HG03135 (cell line): Measurements from ENCODE around the gene CCDC3.
"Not testable (repeated sequence)": the region's sequence is repeated elsewhere in the genome, so short reads cannot be mapped to it uniquely, and the experiment has no call there.

Source experiments
- ATAC-seq: cut with Tn5 transposase; IDR thresholded peaks from one replicate; pipeline ENCODE4 v1.9.1; 2021; ENCODE audit warnings: mild to moderate bottlenecking, moderate library complexity; ENCODE audit not compliant: unreplicated experiment

The CCDC3 gene

DNA sequence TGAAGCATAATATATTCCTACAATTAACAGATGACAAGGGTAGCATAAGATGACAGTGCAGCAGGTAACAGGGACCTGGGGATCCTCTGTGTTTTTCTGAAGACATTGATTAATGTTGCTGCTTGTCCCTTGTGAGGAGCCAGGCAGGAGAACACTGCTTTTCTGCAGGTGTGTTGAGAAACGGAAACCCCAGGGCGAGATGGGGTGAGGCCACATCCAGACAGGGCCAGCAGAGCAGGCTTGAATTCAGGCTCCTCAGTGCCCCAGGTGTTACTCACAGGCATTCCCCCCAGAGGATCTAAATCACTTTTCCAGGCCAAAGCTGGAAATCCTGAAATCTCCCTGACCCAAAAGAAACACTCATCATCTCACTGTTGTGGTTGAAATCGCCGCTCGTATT is 105.3 kb downstream of the CCDC3 start:
- no peak for ATAC-seq

DNA sequence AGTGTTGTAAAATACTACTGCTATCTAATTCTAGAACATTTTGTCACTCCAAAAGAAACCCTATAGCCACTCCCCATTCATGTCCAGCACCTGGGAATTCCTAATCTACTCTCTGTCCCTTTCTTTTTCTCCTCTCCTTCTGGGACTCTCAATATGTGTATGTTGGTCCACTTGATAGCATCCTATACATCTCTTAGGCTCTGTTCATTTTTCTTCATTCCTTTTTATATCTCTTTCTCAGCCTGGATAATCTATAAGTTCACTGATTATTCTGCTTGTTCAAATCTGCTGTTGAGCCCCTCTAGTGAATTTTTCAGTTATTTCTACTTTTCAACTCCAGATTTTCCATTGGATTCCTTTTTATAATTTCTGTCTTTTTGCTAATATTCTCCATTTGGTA is 108.6 kb downstream of the CCDC3 start:
- no peak for ATAC-seq

DNA sequence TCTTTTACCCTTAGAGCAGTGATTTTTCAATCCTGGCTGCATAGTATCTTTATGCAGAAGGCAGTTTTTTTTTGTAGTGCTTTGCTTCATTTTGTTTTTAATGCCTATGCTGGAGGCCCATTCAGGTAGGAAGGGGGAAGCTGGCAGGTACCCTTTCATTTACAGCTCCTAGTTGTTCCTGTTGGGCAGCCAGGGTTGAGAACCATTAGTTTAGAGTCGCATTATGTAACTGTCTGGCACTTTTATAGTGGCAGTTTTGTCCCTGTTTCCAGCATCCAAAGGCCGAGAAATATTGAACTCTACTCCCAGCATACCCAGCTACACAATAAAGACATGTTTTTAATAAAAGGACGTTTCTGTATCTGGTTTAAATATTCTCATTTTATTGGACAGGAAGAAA is 110.6 kb downstream of the CCDC3 start:
- ATAC-seq, result no peak

DNA sequence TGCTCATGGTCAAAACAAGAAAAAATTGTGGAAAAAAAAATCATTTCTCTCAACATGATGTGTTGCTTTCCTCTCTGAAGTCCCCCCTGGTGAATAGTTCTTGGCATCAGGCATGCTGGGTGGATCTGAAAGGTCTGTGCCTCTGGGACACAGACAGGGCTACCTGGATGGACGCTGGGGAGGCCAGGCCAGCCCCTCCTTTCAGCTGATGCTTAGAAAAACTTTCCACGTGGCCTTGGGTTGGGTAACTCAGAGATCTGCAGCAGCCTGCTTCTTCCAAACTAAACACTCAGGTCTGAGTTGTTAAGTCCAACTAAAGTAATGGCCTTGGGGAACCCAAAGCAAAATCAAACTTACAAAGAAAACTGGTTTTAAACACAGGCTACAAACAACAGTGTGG is 113.0 kb downstream of the CCDC3 start:
- ATAC-seq, result no peak

DNA sequence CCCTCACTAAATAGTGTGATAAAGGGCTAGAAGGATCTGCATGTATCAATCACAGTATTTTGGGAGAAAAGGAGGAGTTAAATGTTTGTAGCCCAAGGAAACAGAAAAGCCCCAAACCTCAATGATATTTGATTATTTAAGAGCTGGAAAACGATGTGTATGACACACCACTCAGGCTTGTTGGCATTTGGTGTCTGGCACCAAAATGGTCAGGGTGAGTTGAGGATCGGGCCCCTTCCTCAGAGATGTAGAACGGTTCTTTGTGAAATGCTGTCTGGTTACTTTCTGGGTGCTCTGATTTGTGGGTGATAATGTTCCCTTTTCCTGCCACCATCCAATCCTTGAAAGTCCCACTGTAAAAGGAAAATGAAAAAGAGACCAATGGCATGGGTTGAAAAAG is 113.7 kb downstream of the CCDC3 start:
- ATAC-seq, result no peak

DNA sequence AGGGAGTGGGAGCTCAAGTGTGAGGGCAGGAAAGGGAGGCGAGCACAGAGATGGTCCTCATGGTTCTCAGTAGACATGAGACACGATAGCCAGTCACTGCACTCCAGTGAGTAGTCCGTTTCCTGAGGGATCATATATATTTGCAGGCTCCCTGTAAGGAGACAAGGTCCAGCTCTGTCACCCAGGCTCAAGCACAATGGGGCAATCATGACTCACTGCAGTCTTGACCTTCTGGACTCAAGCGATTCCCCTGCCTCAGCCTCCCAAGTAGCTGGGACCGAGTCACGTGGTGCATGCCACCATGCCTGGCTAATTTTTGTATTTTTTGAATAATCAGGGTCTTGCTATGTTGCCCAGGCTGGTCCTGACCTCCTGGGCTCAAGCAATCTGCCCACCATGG is 116.7 kb downstream of the CCDC3 start:
- no peak for ATAC-seq

DNA sequence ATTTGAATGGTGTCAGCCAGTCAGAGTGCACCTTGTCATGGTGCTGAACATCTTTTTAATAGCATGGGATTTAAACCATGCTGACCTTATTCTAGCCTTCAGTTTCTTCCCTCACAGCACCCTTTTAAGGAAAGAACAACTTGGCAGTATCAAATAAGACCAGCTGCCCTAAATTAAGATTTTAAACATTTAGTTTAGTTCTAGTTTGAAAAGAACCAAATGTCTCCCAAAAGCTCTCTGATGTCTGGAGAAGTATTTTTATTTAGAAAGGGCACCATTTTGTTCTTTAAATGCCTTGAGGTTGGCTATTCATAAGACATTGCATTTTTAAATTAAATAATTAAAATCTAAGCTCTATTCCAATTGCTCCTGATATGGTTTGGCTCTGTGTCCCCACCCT is 121.1 kb downstream of the CCDC3 start:
- no peak for ATAC-seq

DNA sequence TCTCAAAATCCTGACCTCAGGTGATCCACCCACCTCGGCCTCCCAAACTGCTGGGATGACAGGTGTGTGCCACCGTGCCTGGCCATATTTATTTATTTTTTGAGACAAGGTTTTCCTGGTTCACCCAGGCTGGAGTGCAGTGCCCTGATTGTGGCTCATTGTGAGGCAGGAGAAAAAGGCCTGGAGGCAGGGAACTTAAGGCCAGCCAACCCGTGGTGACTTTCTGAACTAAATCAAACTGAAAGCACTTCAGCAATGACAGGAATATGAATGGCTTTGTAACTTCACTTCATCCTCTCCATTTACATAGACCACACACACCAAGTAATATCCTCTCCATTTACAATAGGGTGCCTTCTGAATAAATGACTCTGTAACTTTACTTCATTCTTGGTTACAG is 124.4 kb downstream of the CCDC3 start:
- no peak for ATAC-seq

DNA sequence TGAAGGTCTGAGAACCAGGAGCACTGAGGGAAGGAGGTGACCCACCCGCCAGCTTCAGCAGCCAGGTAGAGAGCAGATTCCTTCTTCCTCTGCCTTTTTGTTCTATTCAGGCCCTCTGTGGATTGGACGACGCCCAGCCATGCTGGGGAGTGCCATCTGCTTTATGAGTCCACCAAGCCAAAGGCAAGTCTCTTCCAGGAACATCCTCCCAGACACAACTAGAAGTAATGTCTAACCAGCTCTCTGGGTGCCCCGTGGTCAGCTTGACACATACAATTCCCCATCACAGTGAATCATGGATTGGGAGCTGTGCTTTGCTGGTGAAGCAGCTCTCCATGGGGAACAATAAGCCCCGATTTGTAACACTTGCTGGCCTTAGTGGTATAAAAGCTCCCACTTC is 125.2 kb downstream of the CCDC3 start:
- no peak for ATAC-seq

DNA sequence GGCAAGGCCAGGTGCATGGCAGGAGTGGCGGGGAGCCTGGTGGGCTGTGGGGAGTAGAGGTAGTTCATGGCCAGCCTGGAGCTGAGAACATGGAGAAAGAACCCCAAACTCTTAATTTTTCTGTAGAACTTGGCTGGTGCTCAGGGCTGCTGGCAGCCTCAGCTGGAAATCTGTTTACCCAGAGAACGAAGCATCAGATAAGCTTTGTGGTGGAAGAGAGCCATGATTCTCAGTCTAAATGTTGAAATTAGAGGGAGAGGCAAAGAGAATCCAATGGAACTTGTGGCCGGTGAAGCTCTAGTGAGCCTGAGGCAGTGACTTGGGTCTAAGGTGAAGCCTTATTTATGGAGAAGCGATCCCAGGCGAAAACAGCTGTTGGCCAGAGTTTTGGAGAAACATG is 126.4 kb downstream of the CCDC3 start:
- no peak for ATAC-seq

DNA sequence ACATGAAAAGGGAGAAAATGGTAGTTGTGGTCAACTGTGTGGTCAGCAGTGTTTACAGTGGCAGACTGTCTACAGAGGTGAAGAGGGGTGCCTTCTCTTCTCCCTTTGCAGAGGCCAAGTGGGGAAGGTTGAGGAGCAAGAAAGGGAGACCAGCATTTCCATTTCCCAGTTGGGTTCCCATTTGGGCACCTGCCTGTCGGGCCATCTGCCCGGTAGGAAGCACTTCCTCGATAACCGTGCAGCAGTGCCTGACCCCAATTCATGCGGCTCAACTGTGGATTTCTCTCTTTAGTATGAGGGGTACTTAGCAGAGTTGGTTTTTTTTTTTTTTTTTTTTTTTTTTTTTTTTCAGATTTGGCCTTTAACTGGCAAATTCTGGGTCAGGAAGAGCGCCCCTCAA is 127.0 kb downstream of the CCDC3 start:
- ATAC-seq, result no peak

DNA sequence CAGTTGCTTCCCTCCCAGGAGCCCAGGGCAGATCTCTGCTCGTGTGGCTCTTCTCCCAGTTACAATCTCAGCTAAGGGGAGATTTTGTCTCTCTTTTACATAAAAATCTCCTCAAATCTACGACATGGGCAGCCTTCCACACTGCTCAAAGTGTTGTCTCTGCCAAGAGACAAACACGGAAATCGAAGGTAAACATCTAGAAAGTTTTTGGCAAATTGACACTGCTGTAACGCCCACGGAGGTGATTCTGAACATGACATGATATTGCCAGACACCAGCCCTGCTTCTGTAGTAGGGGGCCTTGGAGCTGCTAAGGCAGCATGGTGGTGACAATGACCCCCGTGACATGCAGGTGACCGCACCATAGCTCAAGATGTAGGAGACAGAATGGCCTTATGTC is 128.3 kb downstream of the CCDC3 start:
- no peak for ATAC-seq

DNA sequence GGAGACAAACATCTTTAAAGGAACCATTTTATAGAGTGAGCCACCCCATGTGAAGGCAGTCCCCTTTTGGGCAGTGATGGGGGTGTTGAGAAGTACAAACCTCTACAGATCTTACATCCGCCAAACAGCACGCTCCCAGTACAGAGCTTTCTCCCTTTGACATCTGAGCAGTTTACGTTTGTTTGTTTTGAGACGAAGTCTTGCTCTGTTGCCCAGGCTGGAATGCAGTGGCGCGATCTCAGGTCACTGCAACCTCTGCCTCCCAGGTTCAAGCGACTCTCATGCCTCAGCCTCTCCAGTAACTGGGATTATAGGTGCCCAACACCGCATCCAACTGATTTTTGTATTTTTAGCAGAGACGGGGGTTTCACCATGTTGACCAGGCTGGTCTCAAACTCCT is 128.9 kb downstream of the CCDC3 start:
- ATAC-seq, result no peak

DNA sequence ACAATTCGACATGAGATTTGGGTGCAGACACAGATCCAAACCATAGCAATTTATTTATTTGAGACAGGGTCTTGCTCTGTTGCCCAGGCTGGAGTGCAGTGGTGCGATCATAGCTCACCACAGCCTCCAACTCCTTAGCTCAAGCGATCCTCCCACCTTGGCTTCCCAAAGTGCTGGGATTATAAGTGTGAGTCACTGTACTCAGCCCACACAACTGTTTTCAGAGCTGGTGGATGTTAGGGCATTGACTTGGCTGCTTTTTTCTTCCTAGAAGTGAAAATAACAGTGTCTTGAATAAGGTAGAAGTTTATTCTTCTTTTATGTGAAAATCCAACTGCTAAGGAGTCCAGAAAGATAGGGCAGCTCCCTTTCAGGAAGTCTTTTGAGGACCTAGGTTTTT is 132.1 kb downstream of the CCDC3 start:
- ATAC-seq, result no peak

DNA sequence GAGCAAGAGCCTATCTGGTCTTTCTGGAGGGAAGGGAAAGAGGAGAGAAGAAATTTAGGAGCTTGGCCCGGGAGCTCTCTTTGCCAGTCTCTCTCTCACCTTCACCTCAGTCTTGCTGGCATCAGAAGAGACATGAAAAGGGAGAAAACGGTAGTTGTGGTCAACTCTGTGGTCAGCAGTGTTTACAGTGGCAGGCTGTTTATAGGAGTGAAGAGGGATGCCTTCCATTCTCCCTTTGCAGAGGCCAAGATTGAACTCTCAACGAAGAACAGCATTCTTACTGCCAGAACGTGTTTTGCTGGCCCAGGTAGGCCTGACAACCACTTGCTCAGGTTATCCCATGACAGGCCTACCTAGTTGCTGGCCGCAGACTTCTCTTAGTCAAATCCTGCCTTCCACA is 133.3 kb downstream of the CCDC3 start:
- ATAC-seq, result no peak

DNA sequence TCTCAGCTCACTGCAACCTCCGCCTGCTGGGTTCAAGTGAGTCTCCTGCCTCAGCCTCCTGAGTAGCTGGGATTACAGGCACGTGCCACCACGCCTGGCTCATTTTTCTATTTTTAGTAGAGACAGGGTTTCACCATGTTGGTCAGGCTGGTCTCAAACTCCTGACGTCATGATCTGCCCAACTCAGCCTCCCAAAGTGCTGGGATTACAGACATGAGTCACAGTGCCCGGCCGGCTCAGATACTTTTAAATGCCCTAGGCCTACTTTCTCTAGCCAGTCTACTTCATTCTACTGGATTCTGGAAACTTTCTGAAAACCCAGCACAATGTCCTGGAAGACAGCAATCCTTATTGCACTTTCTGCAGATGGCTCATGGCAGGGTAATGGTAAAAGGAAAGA is 136.0 kb downstream of the CCDC3 start:
- not testable (repeated sequence) for ATAC-seq

DNA sequence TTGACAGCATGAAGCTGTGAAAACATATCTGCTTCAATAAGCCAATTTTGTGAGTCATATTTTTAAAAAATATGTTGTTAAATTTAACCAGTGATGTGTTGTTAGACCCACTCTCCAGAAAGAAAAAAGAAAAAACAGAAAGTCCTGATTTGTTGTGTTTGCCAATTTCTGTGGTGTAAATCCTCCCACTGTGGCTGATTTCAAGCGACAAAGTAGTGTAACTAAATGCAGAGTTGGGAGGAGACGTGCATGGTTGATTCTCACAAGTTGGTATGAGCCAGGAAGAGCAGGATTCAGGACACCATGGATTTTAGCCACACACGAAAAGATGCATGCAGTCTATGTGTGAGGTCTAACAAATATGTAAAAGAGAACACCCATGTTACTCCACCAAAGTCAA is 139.1 kb downstream of the CCDC3 start:
- no peak for ATAC-seq

DNA sequence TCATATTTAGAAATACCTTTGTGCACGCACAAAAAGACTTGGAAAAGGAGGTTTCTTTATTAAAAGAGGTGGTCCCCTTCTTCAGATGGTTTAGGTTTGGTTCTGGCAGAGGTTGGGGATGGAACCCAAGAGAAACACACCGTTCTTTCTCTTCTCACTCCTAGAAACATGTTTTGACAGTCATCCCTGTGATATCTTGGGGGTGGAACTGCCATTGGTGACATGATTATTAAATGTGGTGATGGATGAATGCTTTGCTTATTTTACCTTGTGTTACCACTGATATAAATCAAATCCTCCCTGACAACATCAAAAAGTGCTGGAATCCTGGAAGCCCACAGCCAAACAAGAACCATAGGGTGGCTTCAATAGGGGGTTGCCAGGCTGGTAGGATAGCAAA is 146.5 kb downstream of the CCDC3 start:
- ATAC-seq, result no peak

DNA sequence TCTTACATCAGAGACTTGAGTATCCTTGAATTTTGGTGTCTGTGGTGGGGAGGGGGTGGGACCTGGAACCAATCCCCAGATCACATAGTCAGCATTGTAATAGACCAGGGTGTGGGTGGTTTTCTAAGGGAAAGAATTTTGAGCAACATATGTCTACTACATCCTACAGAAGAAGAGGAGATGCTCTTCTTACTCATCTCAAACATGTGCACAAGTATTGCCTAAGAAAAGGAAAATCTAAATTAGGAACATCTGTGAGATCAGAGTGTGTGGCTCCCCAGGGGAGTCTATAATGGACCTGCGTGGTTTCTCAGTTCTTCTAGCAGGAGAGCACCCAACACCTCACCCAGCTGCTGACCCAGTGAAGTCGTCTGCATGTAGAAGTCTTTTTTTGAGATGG is 148.8 kb downstream of the CCDC3 start:
- ATAC-seq, result no peak

DNA sequence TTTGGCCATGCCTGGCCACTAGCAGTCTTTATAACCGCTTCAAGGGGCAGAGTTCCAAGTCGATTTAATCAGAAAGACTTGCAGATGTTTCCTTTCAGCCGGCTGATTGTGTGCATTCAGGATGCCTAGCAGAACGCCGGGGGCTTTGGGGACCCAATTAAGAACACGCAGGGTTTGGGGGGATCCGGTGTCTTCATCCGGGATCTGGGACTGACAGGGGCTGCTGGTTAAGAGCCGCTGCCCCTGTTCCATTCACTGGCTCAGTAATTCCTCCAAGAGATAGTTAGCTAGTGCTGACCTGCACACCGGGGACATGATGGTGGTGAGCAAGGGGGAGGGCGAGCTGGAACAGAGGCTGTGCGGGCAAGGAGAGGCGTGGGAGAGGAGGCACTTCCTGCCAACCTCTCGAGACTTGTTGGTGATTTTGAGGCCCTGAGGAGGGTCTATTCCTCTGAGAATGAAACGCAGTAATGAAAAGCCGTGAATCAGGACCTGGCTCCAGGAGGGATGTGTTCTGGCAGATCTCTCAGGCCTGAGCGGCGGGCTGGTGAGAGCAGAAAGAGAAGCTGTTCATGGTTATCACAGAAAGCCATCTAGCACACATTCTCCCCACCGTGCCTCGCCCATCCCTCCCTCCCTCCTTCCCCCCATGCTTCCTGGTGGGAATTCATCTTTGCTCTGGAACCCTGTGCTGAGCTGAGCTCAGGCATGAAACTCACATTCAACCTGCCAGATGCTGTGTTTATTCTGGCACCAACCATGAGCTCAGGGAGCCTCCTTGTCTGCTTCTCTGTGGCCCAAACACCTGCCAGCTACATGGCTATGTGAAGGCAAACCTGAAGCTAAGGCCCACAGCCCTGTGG is 152.0 kb downstream of the CCDC3 start:
- ATAC-seq, result no peak

DNA sequence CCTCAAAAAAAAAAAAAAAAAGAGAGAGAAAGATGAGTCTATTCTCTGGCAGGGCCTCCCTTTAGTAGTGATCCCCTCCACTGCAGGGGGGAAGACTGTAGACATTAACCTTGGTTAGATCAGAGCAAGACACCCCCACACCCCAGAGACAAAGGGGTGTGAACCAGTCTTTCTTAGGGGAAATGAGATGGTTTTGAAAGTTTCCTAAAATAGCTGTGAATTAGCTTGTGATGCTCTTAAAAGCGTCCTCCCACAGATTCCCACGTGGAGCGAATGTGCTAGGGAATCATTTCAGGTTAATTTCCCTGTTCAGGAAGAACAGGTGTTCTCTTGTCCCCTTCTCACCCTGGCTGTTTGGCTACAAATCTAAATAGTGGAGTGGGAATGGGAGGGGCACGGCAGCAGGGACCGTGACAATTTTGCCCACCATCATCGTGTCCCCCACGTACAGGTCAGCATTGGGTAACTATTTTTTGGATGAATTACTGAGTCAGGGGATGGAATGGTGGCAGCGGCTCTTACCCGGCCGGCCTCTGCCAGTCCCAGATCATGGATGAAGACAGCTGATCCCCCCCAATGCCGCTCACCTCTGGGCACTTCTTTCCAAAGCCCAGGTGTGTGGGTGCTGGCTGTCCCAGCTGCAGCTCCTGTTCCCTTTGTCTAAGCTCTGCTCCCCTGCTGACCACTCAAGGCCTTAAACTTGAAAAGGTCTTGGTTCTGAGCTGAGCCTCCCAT is 152.9 kb downstream of the CCDC3 start:
- no peak for ATAC-seq

DNA sequence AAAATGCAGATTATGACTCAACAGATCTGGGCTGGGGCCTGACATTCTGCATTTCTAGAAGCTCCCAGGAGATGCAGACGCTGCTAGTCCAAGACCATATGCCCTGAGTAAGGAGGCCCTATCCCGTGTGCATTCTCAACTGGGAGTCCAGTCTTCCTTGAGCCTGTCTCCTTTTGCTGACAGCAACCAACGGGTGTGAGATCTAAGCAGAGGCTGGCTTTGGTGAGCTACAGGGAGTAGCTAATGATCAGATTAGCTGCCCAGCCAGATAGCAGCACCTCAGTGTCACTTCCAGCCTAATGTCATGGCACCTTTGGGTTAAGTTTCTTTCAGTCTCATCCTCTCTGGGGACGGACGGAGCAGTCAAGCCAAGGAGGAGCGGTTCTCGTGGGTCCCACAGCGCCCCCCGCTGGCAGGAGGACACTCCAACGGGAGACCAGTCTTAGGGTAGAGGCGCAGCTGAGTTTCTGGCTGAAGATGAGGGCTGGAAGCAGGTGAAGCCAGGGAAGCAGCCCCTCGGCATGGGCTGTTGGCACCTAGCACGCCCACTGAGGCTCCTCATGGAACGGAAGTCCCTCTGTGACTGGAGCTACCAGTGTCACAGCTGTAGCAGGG is 154.0 kb downstream of the CCDC3 start:
- ATAC-seq, result no peak
